NB4 (cell line): ENCODE results near the gene NIP7.

Experiments
- CTCF ChIP-seq: IDR thresholded peaks from one replicate; pipeline ENCODE4 v1.5.1; 2012; ENCODE audit warnings: low read depth, low read length
- POLR2A ChIP-seq: IDR thresholded peaks from 2 replicates; pipeline ENCODE4 v1.6.1; 2011; ENCODE audit warnings: mild to moderate bottlenecking; ENCODE audit not compliant: insufficient read length; ENCODE audit errors: extremely low read depth
- TF ChIP-seq, protein P1 (sequence below): IDR thresholded peaks from 2 replicates; pipeline ENCODE4 v1.6.1; 2011; ENCODE audit warnings: low read depth, low read length

DNA sequence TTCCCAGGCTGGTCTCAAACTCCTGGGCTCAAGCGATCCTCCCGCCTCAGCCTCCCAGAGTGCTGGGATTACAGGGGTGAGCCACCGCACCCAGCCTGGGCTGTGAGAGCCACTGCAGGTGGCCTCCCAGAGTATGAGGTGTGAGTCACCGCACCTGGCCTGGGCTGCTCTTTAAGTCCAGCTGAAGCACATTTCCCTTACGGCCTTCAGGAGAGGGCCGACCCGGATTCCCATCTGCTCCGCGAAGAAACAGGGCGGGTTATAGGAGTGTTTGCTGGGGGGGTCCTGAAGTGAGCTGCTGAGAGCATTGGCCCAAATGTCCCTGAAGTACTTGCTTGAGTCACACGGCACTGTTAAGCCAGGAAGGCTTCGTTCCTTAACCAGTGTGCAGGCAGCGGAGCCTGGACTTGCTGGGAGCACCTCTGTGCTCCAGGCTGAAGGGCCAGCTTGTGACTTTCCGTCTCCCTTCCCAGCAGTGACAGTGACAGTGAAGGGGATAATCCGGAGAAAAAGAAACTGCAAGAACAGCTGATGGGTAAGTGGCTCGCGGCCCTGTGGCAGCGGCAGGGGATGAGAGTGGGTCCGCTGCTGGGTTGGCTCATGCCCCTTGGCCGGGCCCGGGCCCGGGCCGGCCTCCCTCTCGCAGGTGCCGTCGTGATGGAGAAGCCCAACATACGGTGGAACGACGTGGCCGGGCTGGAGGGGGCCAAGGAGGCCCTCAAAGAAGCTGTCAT lies 21.2 kb upstream of the NIP7 start:
- no peak for TF ChIP-seq CTCF
- TF ChIP-seq, protein P1, sequence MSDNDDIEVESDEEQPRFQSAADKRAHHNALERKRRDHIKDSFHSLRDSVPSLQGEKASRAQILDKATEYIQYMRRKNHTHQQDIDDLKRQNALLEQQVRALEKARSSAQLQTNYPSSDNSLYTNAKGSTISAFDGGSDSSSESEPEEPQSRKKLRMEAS = no peak
- TF ChIP-seq POLR2A = no peak
